RWPE2 (cell line): ENCODE data around the gene LRRC8B.

Experiments
- ATAC-seq: fragments of 200-7000 bp; cut with Tn5 transposase; 3 replicates; pipeline ENCODE4 v1.9.1; 2021; ENCODE audit warnings: low read depth
- DNase-seq: peaks from one replicate; pipeline ENCODE4 v3.0.0-alpha.2; 2020; ENCODE audit warnings: low spot score
- H3K27ac ChIP-seq: fragments of 450-650 bp; 2 replicates; pipeline ENCODE4 v1.5.1; 2017; ENCODE audit warnings: mild to moderate bottlenecking; ENCODE audit not compliant: poor library complexity, severe bottlenecking
- H3K27me3 ChIP-seq: fragments of 250-450 bp; sonication (Bioruptor Pico); 2 replicates; pipeline ENCODE4 v1.5.1; 2021; ENCODE audit warnings: mild to moderate bottlenecking, moderate library complexity; ENCODE audit not compliant: insufficient read depth, poor library complexity, severe bottlenecking
- H3K36me3 ChIP-seq: fragments of 250-450 bp; sonication (Bioruptor Pico); 2 replicates; pipeline ENCODE4 v1.5.1; 2020; ENCODE audit warnings: low read depth, mild to moderate bottlenecking, moderate library complexity
- H3K4me1 ChIP-seq: fragments of 250-450 bp; sonication (Bioruptor Pico); 2 replicates; pipeline ENCODE4 v1.5.1; 2021; ENCODE audit warnings: mild to moderate bottlenecking, moderate library complexity; ENCODE audit not compliant: insufficient read depth, poor library complexity, severe bottlenecking
- H3K4me3 ChIP-seq: fragments of 250-450 bp; sonication (Bioruptor Pico); 2 replicates; pipeline ENCODE4 v1.5.1; 2021; ENCODE audit warnings: mild to moderate bottlenecking, moderate library complexity; ENCODE audit not compliant: severe bottlenecking
- H3K9me3 ChIP-seq: fragments of 250-450 bp; sonication (Bioruptor Pico); 2 replicates; pipeline ENCODE4 v1.5.1; 2021; ENCODE audit warnings: mild to moderate bottlenecking, moderate library complexity; ENCODE audit not compliant: severe bottlenecking
- TF ChIP-seq, protein P1 (sequence below): fragments of 450-650 bp; IDR thresholded peaks from one replicate; pipeline ENCODE4 v1.5.1; 2017; ENCODE audit warnings: mild to moderate bottlenecking, moderate library complexity; ENCODE audit not compliant: poor library complexity, severe bottlenecking

Gene LRRC8B

DNA sequence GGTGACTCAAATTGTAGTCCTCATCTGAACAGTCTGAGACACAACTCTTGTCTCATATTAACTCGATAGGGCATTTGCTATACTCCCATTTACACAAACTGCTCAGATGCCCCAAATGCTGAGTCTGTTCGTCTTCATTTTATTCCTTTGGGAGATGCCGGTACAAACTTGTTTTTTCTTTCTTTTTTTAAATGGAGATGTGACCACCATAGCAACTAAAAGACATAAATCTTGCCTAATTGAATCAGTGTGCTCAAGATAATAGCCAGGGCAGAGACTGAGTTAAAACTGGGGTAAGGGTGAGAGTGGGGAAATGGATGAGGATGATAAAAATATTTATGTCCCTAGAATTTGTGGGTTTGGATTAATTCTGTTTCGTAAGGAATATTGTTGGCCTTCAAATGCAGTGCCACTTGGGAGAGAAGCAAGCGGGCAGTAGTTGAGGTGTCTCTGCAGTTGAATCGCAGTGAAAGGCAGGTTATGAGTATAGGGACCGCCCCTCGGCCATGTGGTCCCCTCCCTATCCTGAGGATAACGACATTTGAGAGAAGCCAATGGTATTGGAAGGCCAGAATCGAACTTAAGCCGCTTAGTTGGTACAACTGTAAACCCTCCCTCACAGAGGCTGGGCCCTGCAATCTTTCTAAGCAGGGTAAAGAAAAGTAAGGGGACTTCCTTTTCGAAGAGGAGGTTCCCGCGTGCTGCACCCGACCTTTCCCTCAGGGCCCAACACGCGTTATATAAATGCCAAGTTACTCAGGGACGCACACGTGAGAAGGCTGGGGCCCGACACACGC, 859 bp upstream of the LRRC8B start:
- Histone ChIP-seq H3K4me1 (no peaks in the 10 kb centered on the region), H3K27me3 (no peaks in the 10 kb centered on the region), H3K36me3 (no peaks in the 10 kb centered on the region), H3K4me3 (peak overlapping the region; percentile 87), H3K9me3 (no peaks in the 10 kb centered on the region), H3K27ac (no peak overlapping the region)
- DNase-seq: no peak
- no peak; the same call in 2 of the 3 replicates for ATAC-seq
- TF ChIP-seq, protein P1, sequence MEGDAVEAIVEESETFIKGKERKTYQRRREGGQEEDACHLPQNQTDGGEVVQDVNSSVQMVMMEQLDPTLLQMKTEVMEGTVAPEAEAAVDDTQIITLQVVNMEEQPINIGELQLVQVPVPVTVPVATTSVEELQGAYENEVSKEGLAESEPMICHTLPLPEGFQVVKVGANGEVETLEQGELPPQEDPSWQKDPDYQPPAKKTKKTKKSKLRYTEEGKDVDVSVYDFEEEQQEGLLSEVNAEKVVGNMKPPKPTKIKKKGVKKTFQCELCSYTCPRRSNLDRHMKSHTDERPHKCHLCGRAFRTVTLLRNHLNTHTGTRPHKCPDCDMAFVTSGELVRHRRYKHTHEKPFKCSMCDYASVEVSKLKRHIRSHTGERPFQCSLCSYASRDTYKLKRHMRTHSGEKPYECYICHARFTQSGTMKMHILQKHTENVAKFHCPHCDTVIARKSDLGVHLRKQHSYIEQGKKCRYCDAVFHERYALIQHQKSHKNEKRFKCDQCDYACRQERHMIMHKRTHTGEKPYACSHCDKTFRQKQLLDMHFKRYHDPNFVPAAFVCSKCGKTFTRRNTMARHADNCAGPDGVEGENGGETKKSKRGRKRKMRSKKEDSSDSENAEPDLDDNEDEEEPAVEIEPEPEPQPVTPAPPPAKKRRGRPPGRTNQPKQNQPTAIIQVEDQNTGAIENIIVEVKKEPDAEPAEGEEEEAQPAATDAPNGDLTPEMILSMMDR: no peak

DNA sequence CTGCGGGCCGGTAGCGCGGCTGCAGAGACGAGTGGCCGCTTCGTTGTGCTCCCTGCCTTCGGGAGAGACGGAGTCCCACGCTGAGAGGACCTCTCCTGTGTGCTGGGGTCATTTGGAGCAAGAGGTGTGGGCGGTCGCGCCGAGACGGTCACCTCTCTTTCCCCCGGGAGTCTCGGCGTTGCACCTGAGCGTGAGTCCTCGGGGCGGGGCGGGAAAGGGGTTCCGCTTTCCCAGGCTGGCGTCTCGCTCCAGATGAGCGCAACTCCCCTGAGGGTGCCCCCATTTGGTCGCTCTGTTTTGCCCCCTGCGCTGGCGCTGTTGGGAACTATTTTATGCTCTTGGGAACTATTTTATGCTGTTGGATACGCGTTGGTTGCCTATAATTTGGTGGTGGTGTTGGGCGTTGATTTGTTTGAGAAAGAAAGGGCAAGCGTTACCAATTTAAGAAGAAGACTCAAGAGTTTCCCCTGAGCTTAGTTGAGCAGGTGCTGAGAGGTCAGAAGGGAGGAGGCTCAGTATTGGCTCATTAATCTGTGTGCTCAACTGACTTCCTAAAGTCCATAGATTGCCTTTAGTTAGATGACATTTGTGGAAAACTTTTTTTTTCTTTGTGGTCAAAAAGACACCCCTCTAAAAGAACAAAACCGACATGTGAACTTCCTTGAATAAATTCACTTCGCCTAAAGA, 683 bp downstream of the LRRC8B start:
- DNase-seq: peak; percentile 62
- peak; percentile 28; the same call in 2 of the 3 replicates for ATAC-seq
- TF ChIP-seq, protein P1: no peak
- Histone ChIP-seq H3K27ac (no peak overlapping the region), H3K4me3 (peak overlapping the region; percentile 87), H3K27me3 (no peaks in the 10 kb centered on the region), H3K4me1 (no peaks in the 10 kb centered on the region), H3K9me3 (no peaks in the 10 kb centered on the region), H3K36me3 (no peaks in the 10 kb centered on the region)

- H3K27me3 ChIP-seq: no peaks in the 10 kb centered on the region
- no peaks in the 10 kb centered on the region for H3K4me1 ChIP-seq
These were observed 2.6 kb downstream of the LRRC8B start for GRCh38 chr1:89527256-89527655.

DNA sequence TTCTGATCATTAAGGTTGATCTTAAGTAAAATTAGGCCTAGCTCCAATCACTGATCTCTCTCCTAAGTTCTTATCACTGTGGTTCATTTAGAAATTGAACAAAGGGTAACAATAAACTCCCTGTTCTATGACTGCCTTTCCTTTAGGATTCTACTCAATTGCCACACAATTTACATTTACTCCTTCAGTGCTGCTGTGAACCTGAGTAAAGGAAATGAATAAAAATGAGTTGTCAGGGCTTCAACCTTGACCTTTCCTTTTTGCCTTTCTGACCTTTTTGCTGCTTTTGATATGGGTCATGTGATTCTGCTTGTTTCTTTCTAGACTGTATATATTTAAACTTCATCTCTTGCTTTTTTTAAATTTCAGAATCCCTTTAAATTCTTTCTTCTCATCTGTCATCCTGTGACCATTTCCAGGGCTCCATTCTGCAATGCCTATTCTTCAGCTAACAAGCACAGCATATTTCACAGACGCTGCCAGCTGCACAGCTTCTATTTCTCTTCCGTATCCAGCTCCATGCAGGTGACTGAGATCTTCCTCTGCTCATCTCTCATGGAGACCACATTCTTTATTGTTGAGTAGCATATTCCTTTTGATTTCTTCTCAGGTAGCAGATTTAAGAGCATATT, 3.2 kb downstream of the LRRC8B start:
- no peak for ATAC-seq
- Histone ChIP-seq H3K4me1 (no peaks in the 10 kb centered on the region), H3K4me3 (no peak overlapping the region)

More at GRCh38 chr1:89527256-89527655, 2.6 kb downstream of the LRRC8B start:
- no peaks in the 10 kb centered on the region for H3K9me3 ChIP-seq
- DNase-seq (no peak), ATAC-seq (no peak)
- H3K36me3 ChIP-seq: no peaks in the 10 kb centered on the region
- no peak overlapping the region for H3K4me3 ChIP-seq
- TF ChIP-seq, protein P1: no peak
- no peak overlapping the region for H3K27ac ChIP-seq

More for the DNA sequence above, 3.2 kb downstream of the LRRC8B start:
- TF ChIP-seq, protein P1: no peak
- H3K9me3 ChIP-seq: no peaks in the 10 kb centered on the region
- no peak overlapping the region for H3K27ac ChIP-seq
- DNase-seq: no peak
- no peaks in the 10 kb centered on the region for H3K27me3 ChIP-seq
- H3K36me3 ChIP-seq: no peaks in the 10 kb centered on the region
